ENCODE data around the gene MEGF11. TPM values are rescaled to one million over a fixed set of nuclear protein-coding genes. Genes with fewer than 3 reads are reported as not detected.

The MEGF11 gene
- total RNA-seq, 1 experiment from 2014 or later = 2.3 TPM

DNA sequence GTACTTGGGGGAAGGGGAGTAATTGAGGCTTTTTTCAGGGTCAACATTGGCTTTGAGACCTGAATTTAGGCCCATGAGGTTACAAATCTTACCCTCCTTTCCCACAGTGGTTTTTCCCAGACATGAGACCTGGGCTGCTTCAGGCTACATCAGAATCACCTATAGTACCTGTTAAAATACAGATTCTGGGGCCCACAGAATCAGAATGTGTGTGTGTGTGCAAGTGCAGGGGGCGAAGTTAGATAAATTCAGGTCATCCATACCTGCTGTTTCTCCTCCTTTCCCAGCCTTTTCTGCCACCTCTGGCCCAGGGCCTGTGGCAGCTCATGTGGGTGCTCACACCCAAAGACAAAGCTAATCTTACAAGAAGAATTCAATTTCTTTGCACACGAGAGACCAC is 273.7 kb downstream of the MEGF11 start:
- BruUV-seq (replicated peaks) = no TSS peak
- no peaks in the 10 kb centered on the region for H3K36me3 ChIP-seq (ENCODE audit: control insufficient read depth in 1 of 2, insufficient read depth in 2 of 2, low read length in 2 of 2)
- H3K27ac ChIP-seq (ENCODE audit: low read depth, low read length) = no peak overlapping the region
- ATAC-seq (no peak), DNase-seq (ENCODE audit: low read depth, low spot score) (no peak)
- H2AFZ ChIP-seq (ENCODE audit: low read depth, low read length, poor library complexity, severe bottlenecking) = no peak overlapping the region
- H4K20me1 ChIP-seq (ENCODE audit: insufficient read depth) = no peaks in the 10 kb centered on the region
- TF ChIP-seq, protein P1, sequence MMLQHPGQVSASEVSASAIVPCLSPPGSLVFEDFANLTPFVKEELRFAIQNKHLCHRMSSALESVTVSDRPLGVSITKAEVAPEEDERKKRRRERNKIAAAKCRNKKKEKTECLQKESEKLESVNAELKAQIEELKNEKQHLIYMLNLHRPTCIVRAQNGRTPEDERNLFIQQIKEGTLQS (IDR thresholded peaks at IDR 0.05) = no peak
- no peak for TF ChIP-seq EZH2phosphoT487 (IDR thresholded peaks at IDR 0.05; ENCODE audit: borderline replicate concordance)
- TF ChIP-seq, protein P2, sequence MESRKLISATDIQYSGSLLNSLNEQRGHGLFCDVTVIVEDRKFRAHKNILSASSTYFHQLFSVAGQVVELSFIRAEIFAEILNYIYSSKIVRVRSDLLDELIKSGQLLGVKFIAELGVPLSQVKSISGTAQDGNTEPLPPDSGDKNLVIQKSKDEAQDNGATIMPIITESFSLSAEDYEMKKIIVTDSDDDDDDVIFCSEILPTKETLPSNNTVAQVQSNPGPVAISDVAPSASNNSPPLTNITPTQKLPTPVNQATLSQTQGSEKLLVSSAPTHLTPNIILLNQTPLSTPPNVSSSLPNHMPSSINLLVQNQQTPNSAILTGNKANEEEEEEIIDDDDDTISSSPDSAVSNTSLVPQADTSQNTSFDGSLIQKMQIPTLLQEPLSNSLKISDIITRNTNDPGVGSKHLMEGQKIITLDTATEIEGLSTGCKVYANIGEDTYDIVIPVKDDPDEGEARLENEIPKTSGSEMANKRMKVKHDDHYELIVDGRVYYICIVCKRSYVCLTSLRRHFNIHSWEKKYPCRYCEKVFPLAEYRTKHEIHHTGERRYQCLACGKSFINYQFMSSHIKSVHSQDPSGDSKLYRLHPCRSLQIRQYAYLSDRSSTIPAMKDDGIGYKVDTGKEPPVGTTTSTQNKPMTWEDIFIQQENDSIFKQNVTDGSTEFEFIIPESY (IDR thresholded peaks at IDR 0.05; ENCODE audit: extremely low read depth, insufficient replicate concordance, low read length) = no peak
- no peak for TF ChIP-seq RAD21 (IDR thresholded peaks at IDR 0.05; ENCODE audit: low read depth)
- TF ChIP-seq SP1 (IDR thresholded peaks at IDR 0.05; ENCODE audit: low read depth) = no peak
- TF ChIP-seq YY1 (IDR thresholded peaks at IDR 0.05; ENCODE audit: extremely low read depth, insufficient replicate concordance, low read depth, low read length) = no peak
- TF ChIP-seq, protein P3, sequence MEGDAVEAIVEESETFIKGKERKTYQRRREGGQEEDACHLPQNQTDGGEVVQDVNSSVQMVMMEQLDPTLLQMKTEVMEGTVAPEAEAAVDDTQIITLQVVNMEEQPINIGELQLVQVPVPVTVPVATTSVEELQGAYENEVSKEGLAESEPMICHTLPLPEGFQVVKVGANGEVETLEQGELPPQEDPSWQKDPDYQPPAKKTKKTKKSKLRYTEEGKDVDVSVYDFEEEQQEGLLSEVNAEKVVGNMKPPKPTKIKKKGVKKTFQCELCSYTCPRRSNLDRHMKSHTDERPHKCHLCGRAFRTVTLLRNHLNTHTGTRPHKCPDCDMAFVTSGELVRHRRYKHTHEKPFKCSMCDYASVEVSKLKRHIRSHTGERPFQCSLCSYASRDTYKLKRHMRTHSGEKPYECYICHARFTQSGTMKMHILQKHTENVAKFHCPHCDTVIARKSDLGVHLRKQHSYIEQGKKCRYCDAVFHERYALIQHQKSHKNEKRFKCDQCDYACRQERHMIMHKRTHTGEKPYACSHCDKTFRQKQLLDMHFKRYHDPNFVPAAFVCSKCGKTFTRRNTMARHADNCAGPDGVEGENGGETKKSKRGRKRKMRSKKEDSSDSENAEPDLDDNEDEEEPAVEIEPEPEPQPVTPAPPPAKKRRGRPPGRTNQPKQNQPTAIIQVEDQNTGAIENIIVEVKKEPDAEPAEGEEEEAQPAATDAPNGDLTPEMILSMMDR (IDR thresholded peaks at IDR 0.05 in 2 of 3, conservative IDR thresholded peaks at IDR 0.05 in 1 of 3; ENCODE audit: borderline replicate concordance in 1 of 3, insufficient read depth in 1 of 3, low read depth in 2 of 3, low read length in 2 of 3) = no peak
- TF ChIP-seq EGR1 (IDR thresholded peaks at IDR 0.05; ENCODE audit: low read depth) = no peak
- TF ChIP-seq, protein P4, sequence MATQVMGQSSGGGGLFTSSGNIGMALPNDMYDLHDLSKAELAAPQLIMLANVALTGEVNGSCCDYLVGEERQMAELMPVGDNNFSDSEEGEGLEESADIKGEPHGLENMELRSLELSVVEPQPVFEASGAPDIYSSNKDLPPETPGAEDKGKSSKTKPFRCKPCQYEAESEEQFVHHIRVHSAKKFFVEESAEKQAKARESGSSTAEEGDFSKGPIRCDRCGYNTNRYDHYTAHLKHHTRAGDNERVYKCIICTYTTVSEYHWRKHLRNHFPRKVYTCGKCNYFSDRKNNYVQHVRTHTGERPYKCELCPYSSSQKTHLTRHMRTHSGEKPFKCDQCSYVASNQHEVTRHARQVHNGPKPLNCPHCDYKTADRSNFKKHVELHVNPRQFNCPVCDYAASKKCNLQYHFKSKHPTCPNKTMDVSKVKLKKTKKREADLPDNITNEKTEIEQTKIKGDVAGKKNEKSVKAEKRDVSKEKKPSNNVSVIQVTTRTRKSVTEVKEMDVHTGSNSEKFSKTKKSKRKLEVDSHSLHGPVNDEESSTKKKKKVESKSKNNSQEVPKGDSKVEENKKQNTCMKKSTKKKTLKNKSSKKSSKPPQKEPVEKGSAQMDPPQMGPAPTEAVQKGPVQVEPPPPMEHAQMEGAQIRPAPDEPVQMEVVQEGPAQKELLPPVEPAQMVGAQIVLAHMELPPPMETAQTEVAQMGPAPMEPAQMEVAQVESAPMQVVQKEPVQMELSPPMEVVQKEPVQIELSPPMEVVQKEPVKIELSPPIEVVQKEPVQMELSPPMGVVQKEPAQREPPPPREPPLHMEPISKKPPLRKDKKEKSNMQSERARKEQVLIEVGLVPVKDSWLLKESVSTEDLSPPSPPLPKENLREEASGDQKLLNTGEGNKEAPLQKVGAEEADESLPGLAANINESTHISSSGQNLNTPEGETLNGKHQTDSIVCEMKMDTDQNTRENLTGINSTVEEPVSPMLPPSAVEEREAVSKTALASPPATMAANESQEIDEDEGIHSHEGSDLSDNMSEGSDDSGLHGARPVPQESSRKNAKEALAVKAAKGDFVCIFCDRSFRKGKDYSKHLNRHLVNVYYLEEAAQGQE (IDR thresholded peaks at IDR 0.05; ENCODE audit: low read depth) = no peak
- no peak for TF ChIP-seq EZH2 (IDR thresholded peaks at IDR 0.05)
- TF ChIP-seq SIN3A (IDR thresholded peaks at IDR 0.05; ENCODE audit: low read depth) = no peak
- TF ChIP-seq ZNF274 (IDR thresholded peaks at IDR 0.05; ENCODE audit: low read depth, low read length) = no peak
- TF ChIP-seq POLR2AphosphoS5 (IDR thresholded peaks at IDR 0.05; ENCODE audit: low read depth, low read length) = no peak
- TF ChIP-seq CBX3 (IDR thresholded peaks at IDR 0.05; ENCODE audit: low read depth) = no peak
- H3K4me2 ChIP-seq (ENCODE audit: low read length) = no peak overlapping the region
- RAD21 ChIA-PET (ENCODE audit: low non-redundant PET in 1 of 2, low total read pairs in 2 of 2, uncharacterized antibody in 2 of 2, unreplicated experiment in 2 of 2) = no interaction called here
- H3K79me2 ChIP-seq (ENCODE audit: insufficient read depth, low read length) = no peaks in the 10 kb centered on the region
- no peak overlapping the region for H3K4me3 ChIP-seq (replicated peaks in 1 of 2; ENCODE audit: low read depth in 1 of 2, low read length in 2 of 2)
- H3K27me3 ChIP-seq (ENCODE audit: insufficient read depth, low read length) = peaks cover 3% of the 10 kb centered on the region; the same call in 1 of the 2 replicates
- CTCF ChIA-PET = no interaction called here
- no peak overlapping the region for H3K9ac ChIP-seq (ENCODE audit: low read length)
- H3K9me2 ChIP-seq (ENCODE audit: insufficient read depth) = no peaks in the 10 kb centered on the region
- H3K4me1 ChIP-seq (ENCODE audit: control insufficient read depth in 1 of 2, insufficient read depth in 2 of 2, low read length in 2 of 2) = peaks cover 6 to 26% of the 10 kb centered on the region in 2 experiments
- no peaks in the 10 kb centered on the region for H3K9me3 ChIP-seq (ENCODE audit: control insufficient read depth in 1 of 2, insufficient read depth in 1 of 2, low read depth in 1 of 2, low read length in 2 of 2)
- POLR2A ChIA-PET = no interaction called here
- intact Hi-C loops (cut with micrococcal nuclease) = loop anchor here (5.0 kb wide), 1 partner anchor 307 kb away; no protein-coding TSS in a partner anchor
